HG02623 (cell line): ENCODE results near the gene OLFML2B.

Experiments
- ATAC-seq: cut with Tn5 transposase; IDR thresholded peaks from one replicate; pipeline ENCODE4 v1.9.1; 2021; ENCODE audit warnings: moderate library complexity; ENCODE audit not compliant: unreplicated experiment

The OLFML2B gene

DNA sequence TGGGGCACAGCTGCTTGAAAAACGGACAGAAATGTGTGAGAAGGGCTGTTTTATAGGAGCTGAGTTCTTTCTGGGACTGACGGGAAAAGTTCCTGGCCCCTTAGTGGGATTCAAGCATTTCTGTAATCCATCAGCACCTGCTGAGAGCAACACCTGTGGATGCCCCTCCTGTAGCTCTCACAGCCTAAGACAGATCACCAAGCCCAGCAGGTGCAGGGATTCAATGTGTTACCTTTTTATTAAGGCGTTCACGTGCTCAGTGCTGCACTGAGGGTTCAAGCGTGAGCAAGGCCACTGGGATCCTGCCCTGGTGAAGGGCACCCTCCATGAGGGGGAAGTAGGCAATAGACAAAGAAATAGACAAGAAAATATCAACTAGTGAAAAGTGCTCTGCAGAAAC, 14.9 kb downstream of the OLFML2B start:
- no peak for ATAC-seq

DNA sequence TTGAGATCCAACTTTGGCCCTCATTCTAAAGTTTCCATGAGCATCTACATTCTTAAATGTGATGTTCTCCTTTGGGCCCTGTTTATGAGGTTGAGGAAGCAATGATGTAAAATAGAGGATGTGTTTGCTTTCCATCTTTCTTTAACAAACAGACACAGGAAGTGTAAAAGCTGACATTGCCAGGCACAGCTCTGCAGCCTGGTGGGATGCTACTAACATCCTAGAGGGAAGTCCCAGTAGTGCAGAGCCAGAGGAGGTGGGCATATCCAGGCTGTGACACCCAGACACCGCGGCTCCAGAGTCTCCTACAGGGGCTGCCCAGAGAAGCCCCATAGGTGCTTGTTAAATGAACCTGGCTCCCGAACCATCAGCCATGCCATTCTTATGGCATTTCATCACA, 16.2 kb downstream of the OLFML2B start:
- no peak for ATAC-seq

DNA sequence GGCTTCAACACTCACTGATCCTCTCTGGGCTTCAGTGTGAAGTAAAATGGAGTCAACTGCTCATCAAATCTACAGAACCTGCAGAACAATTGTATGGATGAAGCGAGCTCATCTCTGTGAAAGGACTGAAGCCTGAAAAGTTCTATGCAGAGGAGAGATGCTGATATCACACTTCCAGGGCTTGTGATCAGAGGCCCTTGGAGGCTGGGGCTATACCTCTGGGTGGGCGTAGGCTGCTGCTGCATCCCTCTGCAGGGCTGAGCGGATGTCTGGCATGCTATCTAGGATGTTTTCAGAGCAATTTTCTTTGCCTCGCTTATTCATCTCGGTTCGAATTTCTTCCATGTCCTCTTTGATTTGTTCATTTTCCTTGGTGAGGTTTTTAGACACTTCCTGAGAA, 17.6 kb downstream of the OLFML2B start:
- no peak for ATAC-seq

DNA sequence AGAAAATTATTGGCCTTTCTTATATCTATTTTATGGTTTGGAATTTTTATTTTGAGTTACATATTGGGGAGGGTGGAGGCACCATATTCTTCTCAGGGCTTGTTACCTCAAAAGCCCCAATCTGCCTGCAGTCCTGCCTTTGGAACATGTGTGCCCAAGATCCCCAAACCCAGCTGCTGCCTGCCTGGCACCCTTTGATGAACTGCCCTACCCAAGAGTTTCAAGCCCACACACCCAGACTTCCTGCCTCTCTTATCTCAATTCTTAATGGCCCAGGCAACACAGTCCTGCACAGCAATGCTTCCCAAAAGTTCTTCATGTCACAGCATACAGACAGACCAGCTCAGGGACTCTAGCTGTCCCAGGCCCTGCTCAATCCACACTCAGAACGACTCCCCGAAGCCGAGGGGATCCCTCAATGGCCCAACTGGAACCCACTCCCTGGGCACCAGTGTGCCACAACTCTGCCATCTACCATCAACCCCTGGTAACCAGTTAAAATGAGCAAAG, 19.2 kb downstream of the OLFML2B start:
- no peak for ATAC-seq

DNA sequence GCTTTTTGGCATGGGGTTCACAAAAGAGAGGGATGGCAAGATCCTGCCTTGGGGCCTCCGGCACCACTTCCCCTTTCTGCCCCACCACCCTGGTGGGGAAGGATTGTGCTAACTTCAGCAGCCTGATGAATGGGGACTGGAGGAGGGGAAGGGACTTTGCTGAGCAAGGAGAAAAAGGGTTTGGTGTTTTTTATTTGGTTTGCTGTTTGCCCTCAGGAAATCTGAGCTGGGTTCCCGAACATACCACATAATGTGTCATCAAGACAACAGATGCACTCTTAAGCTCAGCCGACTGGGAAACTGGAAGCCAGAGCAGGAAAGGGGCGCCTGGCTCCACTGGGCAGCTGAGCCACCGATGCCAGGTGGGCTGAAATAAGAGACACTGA, 19.8 kb downstream of the OLFML2B start:
- no peak for ATAC-seq

DNA sequence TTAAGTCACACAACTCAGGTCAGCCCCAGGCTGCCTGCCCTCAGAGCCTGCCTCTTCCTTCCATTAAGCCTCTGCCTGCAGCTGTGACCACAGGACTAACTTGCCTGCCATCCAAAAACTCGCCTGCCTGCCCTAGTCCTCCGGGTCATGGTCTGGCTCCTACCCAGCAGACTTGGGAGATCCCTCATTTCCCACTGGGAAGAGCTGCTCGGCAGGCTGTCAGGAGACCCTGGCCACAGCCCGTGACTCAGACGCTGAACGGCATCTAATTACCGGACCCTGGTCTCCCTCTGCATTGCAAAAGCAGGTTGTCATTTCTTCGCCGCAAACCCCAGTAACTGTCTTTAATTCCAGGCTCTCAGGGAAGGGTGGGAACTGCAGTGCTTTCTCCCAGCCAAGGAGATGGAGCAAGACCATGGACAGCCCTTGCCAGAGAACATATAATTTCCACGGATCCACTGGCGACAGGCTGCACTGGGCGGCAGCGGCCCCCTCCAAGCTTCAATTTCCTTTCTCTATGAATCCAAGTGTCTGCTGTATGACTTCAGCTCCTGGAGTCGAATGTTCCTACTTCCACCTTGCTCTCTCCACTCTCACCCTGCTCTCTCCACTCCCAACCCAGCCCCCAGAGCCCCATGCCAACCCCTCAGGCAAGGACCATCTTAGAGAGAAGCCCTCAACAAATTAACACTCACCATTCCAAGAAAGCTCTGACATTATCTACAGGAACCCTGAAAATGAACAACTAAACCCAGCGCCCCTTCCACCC, 20.4 kb downstream of the OLFML2B start:
- no peak for ATAC-seq

DNA sequence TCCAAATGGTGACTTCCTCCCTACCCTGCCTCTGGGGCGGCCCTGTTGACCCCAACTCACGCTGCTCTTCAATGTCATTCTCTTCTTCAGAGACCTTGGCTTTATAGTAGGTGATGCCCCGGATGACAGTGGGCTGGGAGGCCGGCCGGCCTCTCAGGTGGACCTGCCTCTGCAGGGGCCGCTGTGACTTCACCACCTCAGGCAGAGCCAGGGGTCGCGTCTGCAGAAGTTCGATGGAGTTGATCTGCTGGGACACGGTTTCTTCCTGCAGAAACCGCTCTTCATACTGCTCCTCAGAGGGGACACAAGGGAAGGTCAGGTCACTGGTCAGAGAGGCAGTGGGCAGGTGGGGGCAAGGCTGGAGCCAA, 23.6 kb downstream of the OLFML2B start:
- ATAC-seq, result no peak

DNA sequence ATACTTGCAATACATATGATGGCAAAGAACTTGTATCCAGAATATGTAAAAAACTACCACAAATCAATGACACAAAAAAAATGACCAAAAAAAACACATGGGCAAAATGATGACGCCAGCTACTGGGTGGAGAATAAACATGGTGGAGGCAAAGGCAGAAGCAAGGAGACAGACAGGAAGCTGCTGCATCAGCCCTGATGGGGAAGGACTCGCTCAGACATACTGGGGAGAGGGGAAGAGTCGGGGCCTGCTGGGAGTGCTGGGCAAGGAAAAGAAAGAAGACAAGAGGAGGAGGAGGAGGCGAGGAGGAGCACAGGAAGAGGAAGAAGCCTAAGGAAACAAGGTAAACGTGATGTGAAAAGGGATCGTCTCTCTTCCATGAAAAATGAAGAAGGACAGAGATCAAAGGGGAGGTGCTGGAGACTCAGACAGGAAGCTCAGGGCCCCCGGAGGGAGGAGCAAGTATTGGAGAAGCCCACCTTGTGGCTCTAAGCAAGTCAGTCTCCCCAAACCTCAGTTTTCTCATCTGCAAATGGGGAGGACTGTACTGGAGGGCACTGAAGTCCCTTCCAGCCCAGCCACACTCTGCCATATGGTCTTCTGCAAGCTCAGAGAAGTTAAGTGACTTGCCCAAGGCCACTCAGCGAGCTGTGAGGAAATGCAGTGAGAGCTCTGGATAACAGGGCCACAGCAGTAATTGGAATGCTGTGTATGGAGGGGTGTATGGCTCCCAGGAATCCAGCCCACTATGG, 24.2 kb downstream of the OLFML2B start:
- no peak for ATAC-seq

DNA sequence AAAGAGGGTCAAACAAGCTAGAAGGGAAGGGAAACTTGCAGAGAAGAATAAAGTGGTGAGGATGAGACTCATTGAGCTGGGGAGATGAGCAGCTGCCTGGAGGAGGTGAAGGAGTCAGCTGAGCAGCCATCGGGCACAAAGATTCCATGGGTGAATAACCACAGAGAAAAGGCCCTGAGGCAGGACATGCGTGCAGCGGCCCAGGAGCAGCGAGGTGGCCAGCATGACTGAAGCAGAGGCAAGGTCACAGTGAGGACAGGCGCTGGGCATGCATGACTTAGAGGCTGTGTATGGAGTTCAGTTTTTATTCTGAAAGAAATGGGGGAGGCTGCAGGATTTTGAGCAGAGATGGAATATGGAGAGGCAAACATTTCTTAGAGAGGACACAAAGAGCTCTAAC, 24.9 kb downstream of the OLFML2B start:
- no peak for ATAC-seq

DNA sequence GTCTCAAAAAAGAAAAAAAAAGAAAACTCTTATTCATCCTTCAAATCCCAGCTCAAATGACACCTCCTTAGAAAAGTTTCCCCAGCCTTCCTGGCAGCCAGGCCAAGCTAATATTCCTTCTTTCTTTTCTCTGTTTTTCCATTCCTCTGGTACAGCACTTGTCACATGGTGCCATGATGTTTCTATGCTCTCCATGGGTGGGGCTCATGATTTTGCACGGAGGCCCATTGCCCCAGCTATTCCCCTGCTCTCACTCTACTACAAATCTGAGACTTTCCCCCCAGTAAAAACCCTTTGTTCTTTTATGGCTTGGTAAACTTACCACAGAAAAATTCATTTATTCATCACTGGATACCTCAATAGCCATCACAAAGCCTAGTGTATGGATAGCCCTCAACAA, 26.5 kb downstream of the OLFML2B start:
- ATAC-seq, result no peak

DNA sequence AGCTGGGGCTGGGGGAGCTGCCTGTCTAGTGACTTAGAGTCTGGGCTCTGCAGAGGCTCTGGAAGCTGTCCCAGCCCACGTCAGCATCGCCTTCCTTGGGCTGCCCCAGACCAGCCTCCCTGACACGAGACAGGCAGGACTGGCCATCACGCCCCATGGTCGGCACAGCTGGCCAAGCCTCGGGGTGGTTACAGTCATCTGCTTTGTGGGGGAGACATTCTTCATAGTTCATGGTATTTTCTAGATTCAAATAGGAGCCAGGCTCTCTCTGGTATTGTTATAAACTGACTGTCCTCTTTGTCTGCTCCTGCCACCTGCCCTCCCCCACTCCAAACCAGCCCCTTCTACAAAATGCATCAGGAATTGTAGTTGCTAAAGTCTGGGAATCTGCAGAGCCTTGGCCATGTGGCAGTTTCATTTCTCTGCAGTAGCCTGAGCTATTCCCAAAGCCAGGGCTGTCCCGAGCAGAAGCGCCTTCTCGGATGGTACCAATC, 29.4 kb downstream of the OLFML2B start:
- no peak for ATAC-seq

DNA sequence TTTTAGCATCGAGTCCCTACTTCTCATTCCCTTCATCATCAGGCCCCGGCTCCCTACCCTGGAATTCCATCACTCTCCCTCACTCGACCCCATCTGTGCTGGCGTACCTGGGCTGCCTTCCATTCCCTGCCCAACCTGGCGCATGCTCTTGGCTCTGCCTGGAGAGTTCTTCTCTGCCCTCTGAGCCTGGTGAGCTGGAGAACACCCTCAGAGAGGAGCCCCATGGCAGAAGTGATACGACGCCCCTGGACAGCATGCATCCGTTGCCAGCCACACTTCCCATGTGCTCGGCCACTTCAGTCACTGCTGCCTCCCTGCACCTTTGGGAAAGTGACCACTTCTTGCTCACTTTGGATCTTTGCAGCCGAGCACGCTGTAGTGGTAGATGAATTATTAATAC, 30.1 kb downstream of the OLFML2B start:
- ATAC-seq, result no peak

DNA sequence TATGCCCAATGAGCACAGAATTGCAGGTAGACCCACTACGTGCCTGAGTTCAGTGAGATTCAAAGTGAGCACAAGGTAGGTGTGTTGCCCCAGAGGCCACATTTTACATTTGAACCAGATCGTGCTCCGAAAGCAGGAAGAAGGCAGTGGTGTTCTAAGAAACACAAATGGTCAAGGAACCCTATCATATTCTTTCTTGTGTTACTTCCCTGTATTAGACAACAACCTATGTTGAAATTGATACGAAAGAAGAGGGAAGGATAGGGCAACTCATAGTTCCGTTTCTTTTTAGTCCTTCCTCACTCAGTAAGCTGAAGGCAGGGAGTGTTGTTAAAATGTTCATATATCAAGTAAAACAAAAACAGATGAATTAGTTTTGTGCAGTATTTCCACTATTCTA, 33.9 kb downstream of the OLFML2B start:
- ATAC-seq, result no peak

DNA sequence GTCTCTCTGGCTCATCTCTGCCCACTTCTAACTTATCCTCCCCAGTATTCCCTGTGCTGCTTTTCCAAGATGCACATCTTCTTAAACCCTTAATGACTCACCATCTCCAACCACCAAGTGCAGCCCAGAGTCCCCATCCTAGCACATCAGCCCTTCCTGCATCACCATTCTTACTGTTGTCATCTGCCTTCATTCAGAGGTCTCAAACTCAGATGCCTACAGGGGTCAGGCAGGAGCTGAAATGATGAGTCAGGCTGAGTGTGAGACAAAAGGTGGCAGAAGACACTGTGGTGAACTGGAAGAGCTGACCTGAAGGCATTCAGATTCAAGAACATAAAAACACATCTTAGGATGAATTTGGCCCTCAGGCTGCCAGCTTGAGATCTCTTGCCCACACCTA, 34.6 kb downstream of the OLFML2B start:
- ATAC-seq, result no peak

DNA sequence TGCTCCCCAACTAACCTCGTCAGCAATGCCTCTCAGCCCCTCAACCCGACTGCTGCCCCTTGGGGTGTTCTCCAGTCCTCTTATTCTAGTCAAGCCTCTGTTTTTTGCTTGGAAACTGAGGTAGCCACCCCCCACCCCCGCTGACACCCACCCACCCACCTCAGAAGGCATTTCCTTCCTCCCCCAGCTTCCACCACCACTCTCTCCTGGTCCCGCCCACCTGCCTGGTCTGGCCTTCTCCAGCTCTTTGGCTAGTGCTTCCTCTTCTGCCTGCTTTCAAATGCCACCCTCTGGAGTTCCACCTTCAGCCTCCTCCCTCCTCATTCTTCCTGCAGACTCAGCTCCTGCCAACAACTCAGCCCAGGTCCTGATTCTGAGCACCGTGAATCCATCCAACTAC, 35.3 kb downstream of the OLFML2B start:
- no peak for ATAC-seq

DNA sequence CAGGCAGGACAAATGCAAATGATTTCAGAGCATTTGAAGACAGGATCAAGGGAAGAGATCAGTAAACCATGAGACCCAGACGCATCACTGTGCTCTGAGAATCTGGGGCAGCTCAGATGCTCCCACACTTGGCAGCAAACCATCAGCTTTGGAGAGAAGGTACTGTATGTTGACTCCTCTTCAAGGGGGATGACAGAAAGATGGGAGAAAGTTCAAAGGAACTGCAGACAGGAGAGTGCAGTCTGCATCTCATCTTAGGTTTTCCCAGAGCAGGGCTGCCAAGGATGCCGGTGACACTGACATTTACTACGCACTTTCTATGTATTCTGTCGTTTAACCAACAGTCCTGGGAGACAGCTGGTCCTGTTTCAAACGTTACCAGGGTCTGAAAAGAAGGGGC, 35.8 kb downstream of the OLFML2B start:
- ATAC-seq, result no peak

DNA sequence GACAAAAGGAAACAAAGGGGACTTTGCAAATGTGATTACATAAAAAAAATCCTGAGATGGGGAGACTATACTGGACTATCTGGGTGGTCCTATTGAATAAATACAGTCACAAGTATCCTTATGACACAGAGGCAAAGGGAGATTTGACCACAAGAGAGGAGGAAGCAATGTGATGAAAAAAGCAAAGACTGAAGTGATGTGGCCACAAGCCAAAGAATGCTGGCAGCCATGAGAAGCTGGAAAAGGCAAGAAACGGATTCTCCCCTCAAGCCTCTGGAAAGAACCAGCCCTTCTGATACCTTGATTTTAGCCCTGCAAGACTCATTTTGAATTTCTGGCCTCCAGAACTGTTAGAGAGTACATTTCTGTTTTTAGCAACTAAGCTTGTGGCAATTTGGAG, 36.4 kb downstream of the OLFML2B start:
- ATAC-seq, result no peak

DNA sequence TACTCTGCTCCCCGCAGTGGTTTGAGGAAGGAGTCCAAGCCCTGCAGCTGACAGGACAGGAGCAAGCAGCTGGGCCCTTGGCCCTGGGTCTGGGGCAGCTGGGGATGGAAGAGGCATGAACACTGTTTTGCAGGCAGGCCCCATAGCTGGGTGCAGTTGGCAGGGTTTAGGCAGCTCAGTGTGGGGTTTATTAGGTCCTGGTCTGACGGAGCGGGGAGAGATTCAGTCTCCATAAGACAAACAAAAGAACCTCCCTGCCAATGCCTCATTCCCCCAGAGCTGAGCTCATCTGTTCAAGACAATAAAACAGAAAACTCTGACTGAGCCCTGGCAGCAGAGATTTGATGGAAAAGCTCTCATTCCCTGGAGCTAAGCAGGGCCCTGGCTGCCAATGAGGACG, 37.3 kb downstream of the OLFML2B start:
- no peak for ATAC-seq

DNA sequence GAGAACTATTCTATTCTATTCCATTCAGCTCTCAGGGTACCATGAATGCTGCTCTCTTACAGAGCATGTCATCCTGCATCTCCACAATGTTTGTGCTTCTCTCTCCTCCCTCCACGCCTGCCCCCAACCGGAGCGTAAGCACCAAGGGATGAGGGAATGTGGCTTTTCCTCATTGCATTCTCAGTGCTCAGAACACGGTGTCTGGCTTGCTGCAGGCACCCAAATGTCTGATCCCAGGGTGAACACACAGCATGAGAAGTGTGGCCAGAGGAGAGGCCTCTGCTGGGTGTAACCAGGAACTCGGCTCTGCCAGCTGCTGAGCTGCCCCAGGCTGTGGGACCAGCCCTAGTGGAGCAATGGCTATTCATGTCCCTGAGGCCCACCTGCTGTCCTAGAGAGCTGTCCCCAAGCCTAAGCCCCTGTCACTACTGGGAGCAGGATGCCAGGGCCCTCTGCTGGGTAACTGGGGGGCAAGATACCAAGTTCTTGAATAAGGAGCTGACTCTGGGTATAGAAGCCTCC, 38.3 kb downstream of the OLFML2B start:
- no peak for ATAC-seq

DNA sequence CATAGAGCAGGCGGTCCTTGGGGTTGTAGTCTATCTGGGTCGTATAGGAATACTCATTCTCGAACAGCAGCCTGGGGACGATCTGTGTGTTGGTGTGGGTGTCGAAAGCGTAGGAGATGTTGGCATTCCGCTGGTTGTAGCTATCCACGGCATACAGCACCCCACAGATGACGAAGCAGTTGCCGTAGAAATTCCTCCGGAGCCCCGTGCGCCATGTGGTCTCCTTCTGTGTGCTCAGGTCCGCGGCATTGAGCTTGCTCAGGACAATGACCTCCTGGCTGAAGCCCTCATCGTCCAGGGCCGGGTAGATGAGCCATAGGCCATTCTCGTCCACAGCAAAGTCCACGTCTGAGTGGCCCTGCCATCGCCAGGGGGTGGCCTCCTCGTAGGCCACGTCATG, 39.9 kb downstream of the OLFML2B start:
- ATAC-seq, result no peak

DNA sequence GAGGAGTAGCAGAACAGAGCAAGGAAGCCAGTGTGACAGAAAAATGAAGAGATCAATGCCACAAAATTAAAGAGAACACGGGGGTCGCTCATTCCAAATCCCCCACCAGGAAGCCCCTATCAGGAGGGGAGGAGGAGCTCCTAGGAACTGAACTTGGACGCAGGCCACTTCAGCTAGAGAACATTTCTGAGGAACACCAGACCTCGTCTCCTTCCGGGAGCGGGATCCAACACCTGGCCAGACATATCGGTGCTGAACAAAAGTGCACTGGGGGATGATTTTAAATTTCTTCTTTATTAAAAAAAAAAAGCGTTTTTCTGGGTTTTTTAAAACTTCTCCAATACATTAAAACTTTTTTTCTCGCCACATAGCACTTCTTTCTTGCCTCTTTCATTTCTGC, 40.8 kb downstream of the OLFML2B start:
- ATAC-seq, result no peak

DNA sequence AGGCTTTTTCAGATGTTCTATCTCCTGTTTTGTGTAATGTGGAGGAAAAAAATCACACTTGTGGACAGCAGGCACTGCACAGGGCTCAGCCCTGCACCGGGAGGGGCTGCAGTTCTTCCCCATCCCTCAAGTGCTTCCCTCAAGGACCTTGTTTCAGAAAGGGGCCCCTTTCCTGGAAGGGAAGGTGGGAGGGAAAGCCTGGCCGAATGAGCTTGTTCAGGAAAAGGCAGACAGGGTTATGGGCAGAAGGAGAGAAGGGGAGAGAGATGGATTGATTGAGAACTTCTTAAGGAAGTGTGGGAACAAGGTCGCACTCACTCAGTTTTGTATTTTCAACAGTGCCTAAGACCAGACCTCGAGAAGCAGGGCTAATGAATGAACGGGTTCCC, 41.2 kb downstream of the OLFML2B start:
- ATAC-seq, result no peak
